BJ (cell line): ENCODE measurements around the gene SMAD9. TPM values are rescaled to one million over a fixed set of nuclear protein-coding genes. Genes with fewer than 3 reads are reported as not detected.

Experiments used
- CTCF ChIA-PET: fragments of 350-600 bp; formaldehyde crosslinking; extraction: SDS; loops from one replicate; lab custom pipeline; 2021; ENCODE audit warnings: antibody characterized with exemption, inconsistent platforms; lab: Yijun Ruan, JAX
- POLR2A ChIA-PET: fragments of 300-600 bp; sonication (Branson Sonifier 250); formaldehyde crosslinking; extraction: SDS; loops from one replicate; lab custom pipeline; 2021; ENCODE audit warnings: antibody characterized with exemption; lab: Charles Lee
- DNase-seq: peaks from one replicate; pipeline ENCODE4 v3.0.0-alpha.2; 2011; ENCODE audit warnings: low read depth
- H3K27me3 ChIP-seq: 2 replicates; pipeline ENCODE4 v1.6.0; 2011; ENCODE audit warnings: low read length; ENCODE audit not compliant: control insufficient read depth, insufficient read depth
- H3K36me3 ChIP-seq: 2 replicates; pipeline ENCODE4 v1.5.1; 2011; ENCODE audit warnings: low read length; ENCODE audit not compliant: control insufficient read depth, insufficient read depth
- H3K4me3 ChIP-seq: 2 replicates; pipeline ENCODE4 v1.5.1; 2011; ENCODE audit warnings: low read depth, mild to moderate bottlenecking, control low read depth, low read length
- polyA plus RNA-seq: library from polyadenylated mRNA; depleted of rRNA; stranded (reverse); fragments of >200 nt; gene quantifications from 2 replicates; pipeline ENCODE4 v1.2.3, GENCODE V29; 2011
- TF ChIP-seq, protein P1 (sequence below): IDR thresholded peaks from 2 replicates; pipeline ENCODE4 v1.5.1; 2011; ENCODE audit warnings: low read depth, mild to moderate bottlenecking, control low read depth, inconsistent platforms, low read length, moderate library complexity; ENCODE audit not compliant: insufficient read depth

Gene SMAD9
- polyA plus RNA-seq, 1 experiment, result 3.0 TPM

DNA sequence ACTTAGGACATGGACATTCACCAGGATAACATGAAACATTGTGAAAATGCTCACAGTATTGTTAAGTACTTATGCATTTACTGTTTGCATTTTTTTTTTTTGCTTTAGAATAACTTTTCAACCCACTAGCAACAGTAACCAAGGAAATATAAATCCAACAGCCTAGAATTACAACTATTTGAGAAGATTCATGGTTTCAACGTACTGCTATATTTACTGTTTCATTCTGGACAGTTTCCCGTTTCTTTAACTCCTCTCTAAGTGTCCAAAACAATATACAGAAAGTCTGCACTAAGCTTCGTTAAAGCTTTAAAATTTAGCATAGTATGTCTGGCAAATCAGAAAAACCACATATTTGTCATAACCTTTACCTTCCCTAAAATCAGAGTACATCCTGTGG, 2.7 kb downstream of the SMAD9 start:
- TF ChIP-seq, protein P1, sequence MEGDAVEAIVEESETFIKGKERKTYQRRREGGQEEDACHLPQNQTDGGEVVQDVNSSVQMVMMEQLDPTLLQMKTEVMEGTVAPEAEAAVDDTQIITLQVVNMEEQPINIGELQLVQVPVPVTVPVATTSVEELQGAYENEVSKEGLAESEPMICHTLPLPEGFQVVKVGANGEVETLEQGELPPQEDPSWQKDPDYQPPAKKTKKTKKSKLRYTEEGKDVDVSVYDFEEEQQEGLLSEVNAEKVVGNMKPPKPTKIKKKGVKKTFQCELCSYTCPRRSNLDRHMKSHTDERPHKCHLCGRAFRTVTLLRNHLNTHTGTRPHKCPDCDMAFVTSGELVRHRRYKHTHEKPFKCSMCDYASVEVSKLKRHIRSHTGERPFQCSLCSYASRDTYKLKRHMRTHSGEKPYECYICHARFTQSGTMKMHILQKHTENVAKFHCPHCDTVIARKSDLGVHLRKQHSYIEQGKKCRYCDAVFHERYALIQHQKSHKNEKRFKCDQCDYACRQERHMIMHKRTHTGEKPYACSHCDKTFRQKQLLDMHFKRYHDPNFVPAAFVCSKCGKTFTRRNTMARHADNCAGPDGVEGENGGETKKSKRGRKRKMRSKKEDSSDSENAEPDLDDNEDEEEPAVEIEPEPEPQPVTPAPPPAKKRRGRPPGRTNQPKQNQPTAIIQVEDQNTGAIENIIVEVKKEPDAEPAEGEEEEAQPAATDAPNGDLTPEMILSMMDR, result no peak
- no peak for DNase-seq
- Histone ChIP-seq H3K4me3 (no peak overlapping the region), H3K27me3 (no peaks in the 10 kb centered on the region), H3K36me3 (no peaks in the 10 kb centered on the region)
- POLR2A ChIA-PET, result no interaction called here
- CTCF ChIA-PET, result interaction anchor here (1.4 kb wide), 1 partner anchor 59 kb away, joined by 4 read pairs; no protein-coding TSS in a partner anchor

DNA sequence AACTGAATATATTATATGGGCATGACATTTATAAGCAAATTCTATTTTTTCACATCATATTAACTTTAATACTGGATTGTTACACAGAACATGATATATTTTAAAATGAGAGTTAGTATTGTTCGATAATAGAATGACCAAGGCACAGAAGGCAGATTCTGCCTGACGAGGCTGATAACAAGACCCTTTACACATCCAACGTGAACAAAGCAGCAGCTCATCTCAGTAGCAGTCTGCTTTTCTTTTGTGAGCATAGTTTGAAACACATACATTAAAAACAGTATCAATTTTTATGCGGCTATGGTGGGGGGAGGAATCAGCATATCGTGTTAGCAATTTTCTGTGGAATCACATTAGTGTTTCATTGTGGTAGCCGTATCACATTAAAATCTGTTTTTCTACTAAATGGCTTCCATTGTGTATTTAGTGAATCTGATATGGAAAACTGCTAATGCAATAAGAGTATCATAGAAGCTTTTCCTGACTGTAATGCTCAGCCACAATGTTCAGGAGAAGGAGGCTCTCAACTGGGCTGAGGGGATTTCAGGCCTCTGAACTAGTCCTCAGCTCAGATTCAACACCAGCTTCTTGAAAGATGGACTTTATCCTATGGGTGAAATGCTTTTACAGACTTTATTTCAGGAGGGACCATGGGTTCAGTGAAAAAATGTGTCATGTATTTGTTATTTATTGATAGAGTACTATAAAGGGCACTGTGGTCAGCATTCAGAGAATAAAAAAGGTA, 4.0 kb downstream of the SMAD9 start:
- ChIA-PET POLR2A (no interaction called here), CTCF (interaction anchor here (0.9 to 1.4 kb wide), 2 partner anchors 17 to 58 kb away, joined by 4 read pairs; no protein-coding TSS in a partner anchor)

DNA sequence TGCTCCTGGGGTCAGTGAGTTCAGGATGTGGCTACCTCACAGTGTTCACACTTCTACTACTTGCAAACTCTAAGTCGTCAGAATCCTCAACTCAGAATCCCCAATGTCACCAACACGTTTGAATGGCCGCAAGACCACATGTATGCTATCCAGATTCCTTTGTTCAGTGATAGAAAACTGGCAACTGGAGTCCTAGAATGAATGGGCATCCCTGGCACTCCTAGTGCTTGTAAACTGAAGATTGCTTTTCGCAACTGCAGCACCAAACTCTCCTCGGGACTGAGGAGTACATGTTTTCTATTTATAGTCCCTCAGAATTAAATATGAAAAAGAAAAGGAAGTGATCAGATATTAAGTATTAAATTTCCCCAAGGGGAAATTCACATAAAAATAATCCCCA, 4.9 kb downstream of the SMAD9 start:
- CTCF ChIA-PET, result interaction anchor here (0.9 kb wide), 1 partner anchor 16 kb away, joined by 4 read pairs; no protein-coding TSS in a partner anchor
- no peaks in the 10 kb centered on the region for H3K27me3 ChIP-seq
- POLR2A ChIA-PET, result no interaction called here
- TF ChIP-seq, protein P1, result no peak
- H3K4me3 ChIP-seq, result no peak overlapping the region
- DNase-seq, result no peak
- H3K36me3 ChIP-seq, result no peaks in the 10 kb centered on the region

More for the DNA sequence above, 4.0 kb downstream of the SMAD9 start:
- DNase-seq, result no peak
- H3K4me3 ChIP-seq, result no peak overlapping the region
- H3K27me3 ChIP-seq, result no peaks in the 10 kb centered on the region
- no peaks in the 10 kb centered on the region for H3K36me3 ChIP-seq
- TF ChIP-seq, protein P1, result no peak

DNA sequence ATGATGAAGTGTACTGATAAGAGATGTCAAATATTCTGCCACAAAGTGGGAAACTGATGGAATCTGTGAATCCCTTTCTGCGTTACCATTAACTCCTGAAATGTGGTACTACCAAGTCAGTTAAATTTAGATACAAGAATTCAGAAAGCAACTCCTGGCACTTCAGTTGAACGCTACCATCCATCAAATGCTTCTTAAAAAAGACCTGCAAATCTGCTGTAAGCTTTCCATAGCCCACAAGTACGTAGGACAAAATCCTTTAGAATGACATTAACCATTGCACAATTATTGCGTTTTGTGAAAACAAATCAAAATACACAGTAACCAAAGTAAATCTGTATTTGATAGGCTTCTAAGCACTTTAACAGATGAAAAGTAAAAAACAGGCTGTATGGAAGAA, 5.4 kb downstream of the SMAD9 start:
- Histone ChIP-seq H3K4me3 (no peak overlapping the region), H3K27me3 (no peaks in the 10 kb centered on the region), H3K36me3 (no peaks in the 10 kb centered on the region)
- DNase-seq, result no peak
- ChIA-PET POLR2A (no interaction called here), CTCF (no interaction called here)
- TF ChIP-seq, protein P1, result no peak

DNA sequence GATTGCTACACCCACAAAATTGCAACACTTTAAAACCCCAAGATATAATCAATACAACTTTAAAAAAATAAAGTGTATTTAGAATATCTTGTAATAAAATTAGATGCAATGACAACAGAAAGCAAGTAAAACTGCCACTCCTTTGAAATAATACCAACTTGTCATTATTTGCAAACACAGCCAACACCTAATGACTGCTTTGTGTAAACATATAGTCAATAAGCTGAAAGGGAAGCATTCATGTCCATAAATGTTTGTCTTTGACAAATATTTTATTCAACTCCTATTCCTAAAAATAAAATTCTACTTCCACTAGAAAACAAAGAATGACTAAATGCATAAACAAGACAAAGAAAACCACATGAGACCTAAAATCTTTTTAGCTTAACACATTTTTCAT, 6.6 kb downstream of the SMAD9 start:
- ChIA-PET POLR2A (no interaction called here), CTCF (interaction anchor here (0.6 to 0.9 kb wide), 2 partner anchors 55 to 1769 kb away, joined by 3 read pairs; no protein-coding TSS in a partner anchor)

More for the DNA sequence above, 6.6 kb downstream of the SMAD9 start:
- Histone ChIP-seq H3K27me3 (no peaks in the 10 kb centered on the region), H3K36me3 (no peaks in the 10 kb centered on the region), H3K4me3 (no peak overlapping the region)
- TF ChIP-seq, protein P1, result no peak
- DNase-seq, result no peak
